Endothelial cell of umbilical vein (primary cell): ENCODE data around the gene NLGN1. TPM values are rescaled to one million over a fixed set of nuclear protein-coding genes. Genes with fewer than 3 reads are reported as not detected.

Experiments used
- BruUV-seq: library from RNA; stranded (reverse); fragments of 400-500 nt; replicated peaks from 2 replicates; lab custom pipeline; 2021; lab: Mats Ljungman, UMichigan
- CTCF ChIA-PET: fragments of 300-600, 350-600 bp; sonication (Branson Sonifier 250); formaldehyde crosslinking; loops from one replicate; lab custom pipeline; 2021; ENCODE audit warnings: antibody characterized with exemption, inconsistent platforms; lab: Charles Lee
- POLR2A ChIA-PET: fragments of 300-600, 350-600 bp; sonication (Branson Sonifier 250); formaldehyde crosslinking; loops from one replicate; lab custom pipeline; 2021; ENCODE audit warnings: antibody characterized with exemption, inconsistent platforms; lab: Charles Lee
- DNase-seq: peaks from one replicate; pipeline ENCODE4 v3.0.0-alpha.2; 2011; ENCODE audit warnings: low read depth, low spot score
- FAIRE-seq: peaks from 2 replicates; lab custom pipeline; 2011; peaks lifted over from hg19 to GRCh38; lab: Jason Lieb, UNC
- H2AFZ ChIP-seq: 2 replicates; pipeline ENCODE4 v1.6.0; 2012; ENCODE audit warnings: low read depth, low read length, control low read depth, inconsistent platforms
- H3K27ac ChIP-seq: 2 replicates; pipeline ENCODE4 v1.5.1; 2011; ENCODE audit warnings: low read depth, mild to moderate bottlenecking, control low read depth, low read length, moderate library complexity; ENCODE audit not compliant: insufficient read depth
- H3K27me3 ChIP-seq, 2 experiments: 2 replicates each; pipeline versions ENCODE4 v1.6.0 to v1.6.1; 2011; ENCODE audit warnings: low read length in 2 of 2, mixed read lengths in 1 of 2; ENCODE audit not compliant: control insufficient read depth in 2 of 2, insufficient read depth in 2 of 2
- H3K36me3 ChIP-seq, 2 experiments: 2 replicates in 1 of 2; 3 replicates in 1 of 2; pipeline ENCODE4 v1.5.1; 2011; ENCODE audit warnings: low read length in 2 of 2, mild to moderate bottlenecking in 1 of 2, moderate library complexity in 1 of 2; ENCODE audit not compliant: control insufficient read depth in 2 of 2, insufficient read depth in 2 of 2; ENCODE audit errors: extremely low read depth in 1 of 2
- H3K4me1 ChIP-seq: 3 replicates; pipeline ENCODE4 v1.5.1; 2011; ENCODE audit warnings: mild to moderate bottlenecking, low read length; ENCODE audit not compliant: control insufficient read depth, insufficient read depth; ENCODE audit errors: extremely low read depth
- H3K4me2 ChIP-seq: 2 replicates; pipeline ENCODE4 v1.6.1; 2011; ENCODE audit warnings: low read length, control low read depth, mixed read lengths; ENCODE audit not compliant: insufficient read depth
- H3K4me3 ChIP-seq, 3 experiments: fragments of 200-600 bp in 1 of 3; sonication (generic), shearing (Covaris generic) in 1 of 3; replicated peaks in 1 of 3; 2 replicates each; pipeline ENCODE4 v1.5.1; 2011 to 2016; ENCODE audit warnings: control low read depth in 3 of 3, low read length in 3 of 3, mild to moderate bottlenecking in 2 of 3, inconsistent platforms in 1 of 3, low read depth in 1 of 3, moderate library complexity in 1 of 3; ENCODE audit not compliant: insufficient read depth in 1 of 3
- H3K79me2 ChIP-seq: 2 replicates; pipeline ENCODE4 v1.6.0; 2012; ENCODE audit warnings: low read length, inconsistent platforms; ENCODE audit not compliant: control insufficient read depth, insufficient read depth
- H3K9ac ChIP-seq: replicated peaks from 2 replicates; pipeline ENCODE3; 2011; ENCODE audit warnings: low read length, control low read depth; ENCODE audit not compliant: insufficient read depth; ENCODE audit errors: extremely low read depth
- H3K9me1 ChIP-seq: replicated peaks from 3 replicates; pipeline ENCODE4 v1.6.0; 2011; ENCODE audit warnings: mild to moderate bottlenecking, low read length; ENCODE audit not compliant: control insufficient read depth, insufficient read depth; ENCODE audit errors: extremely low read depth
- H3K9me3 ChIP-seq: replicated peaks from 2 replicates; pipeline ENCODE4 v1.5.1; 2012; ENCODE audit warnings: low read length, inconsistent platforms; ENCODE audit not compliant: control insufficient read depth, insufficient read depth
- H4K20me1 ChIP-seq: replicated peaks from 2 replicates; pipeline ENCODE3; 2011; ENCODE audit warnings: mild to moderate bottlenecking, low read length; ENCODE audit not compliant: control insufficient read depth, insufficient read depth; ENCODE audit errors: extremely low read depth
- CTCF ChIP-seq, 2 donors: IDR thresholded peaks; 1 replicate in 1 of 2; 2 replicates in 1 of 2; pipeline ENCODE4 v1.5.1; 2011; ENCODE audit warnings: low read length in 2 of 2, mild to moderate bottlenecking in 2 of 2, moderate library complexity in 2 of 2, control low read depth in 1 of 2, inconsistent platforms in 1 of 2, low read depth in 1 of 2; ENCODE audit not compliant: insufficient read depth in 1 of 2; ENCODE audit errors: extremely low read depth in 1 of 2
- EZH2 ChIP-seq: IDR thresholded peaks from 2 replicates; pipeline ENCODE4 v1.6.1; 2012; ENCODE audit warnings: borderline replicate concordance, low read depth, mild to moderate bottlenecking, moderate library complexity, low read length, inconsistent platforms; ENCODE audit not compliant: severe bottlenecking
- FOS ChIP-seq: IDR thresholded peaks from 2 replicates; pipeline ENCODE4 v1.6.1; 2011; ENCODE audit warnings: mild to moderate bottlenecking, low read length, moderate library complexity, borderline replicate concordance; ENCODE audit not compliant: insufficient read depth
- GATA2 ChIP-seq: IDR thresholded peaks from 2 replicates; pipeline ENCODE4 v1.7.0; 2011; ENCODE audit warnings: low read depth, mild to moderate bottlenecking, moderate library complexity, mixed read lengths, low read length; ENCODE audit not compliant: insufficient read length, insufficient read depth
- JUN ChIP-seq: IDR thresholded peaks from 2 replicates; pipeline ENCODE4 v1.6.1; 2011; ENCODE audit warnings: borderline replicate concordance, low read depth; ENCODE audit not compliant: insufficient read length, insufficient read depth
- MAX ChIP-seq: IDR thresholded peaks from 2 replicates; pipeline ENCODE4 v1.6.1; 2011; ENCODE audit not compliant: insufficient read depth, insufficient read length
- MYC ChIP-seq: IDR thresholded peaks from one replicate; pipeline ENCODE4 v1.6.1; 2011; ENCODE audit warnings: mild to moderate bottlenecking, low read depth, low read length
- POLR2A ChIP-seq: IDR thresholded peaks from 2 replicates; pipeline ENCODE4 v1.6.1; 2012; ENCODE audit warnings: low read depth, mild to moderate bottlenecking, control low read depth, low read length
- POLR2AphosphoS5 ChIP-seq: IDR thresholded peaks from 2 replicates; pipeline ENCODE4 v1.6.1; 2012; ENCODE audit warnings: low read depth, mild to moderate bottlenecking, control low read depth, low read length, moderate library complexity; ENCODE audit not compliant: insufficient read depth
- dilution Hi-C: fragments of 300-500 bp; cut with MboI; formaldehyde crosslinking; loops from one replicate; pipeline ENCODE4 v1.15.0; 2019; ENCODE audit warnings: low sequenced_read_pairs; ENCODE audit not compliant: extremely low pct_ligation_motif_present
- intact Hi-C: fragments of 100-400 bp; cut with micrococcal nuclease; formaldehyde crosslinking; loops from one replicate; pipeline ENCODE4 v1.10.0; 2022
- polyA plus RNA-seq, 4 experiments: library from polyadenylated mRNA; depleted of rRNA in 3 of 4; stranded (reverse) in 3 of 4; unstranded in 1 of 4; fragments of >200 nt; gene quantifications; 2 replicates each; pipeline versions ENCODE4 v1.2.1 to v1.2.3, GENCODE V29; 2011 to 2012; ENCODE audit warnings: missing spikeins in 1 of 4
- total RNA-seq: library from RNA; stranded (reverse); gene quantifications from 2 replicates; pipeline ENCODE4 v1.2.3, GENCODE V29; 2021

The NLGN1 gene
- total and polyA plus RNA-seq, 2 donors (not counting 3 experiments of a cell fraction or from before 2014, with no cell fraction given) = 7.9 to 16.3 TPM

- no peak overlapping the region for H3K4me3 ChIP-seq
- TF ChIP-seq EZH2 = no peak
- TF ChIP-seq GATA2 = no peak
- peak; percentile 82 for TF ChIP-seq FOS
- TF ChIP-seq POLR2AphosphoS5 = peak; percentile 57
- TF ChIP-seq JUN = peak; percentile 18
- no peak for TF ChIP-seq POLR2A
- TF ChIP-seq MYC = no peak
- no peak for TF ChIP-seq CTCF (IDR thresholded peaks at IDR 0.05; ENCODE audit: extremely low read depth in 1 of 2, insufficient read depth in 1 of 2, low read depth in 1 of 2, low read length in 2 of 2)
- TF ChIP-seq MAX = no peak
- peak overlapping the region; percentile 44 for H2AFZ ChIP-seq
- H3K27ac ChIP-seq = peak overlapping the region; percentile 52
- DNase-seq = peak; percentile 61
- ChIA-PET POLR2A (no interaction called here), CTCF (interaction anchor here (0.6 to 1.5 kb wide), 3 partner anchors 11 to 160 kb away, joined by 3 to 8 read pairs (median 3); no protein-coding TSS in a partner anchor)
- no peaks in the 10 kb centered on the region for H3K79me2 ChIP-seq
- intact Hi-C loops = loop anchor here (2.0 to 5.0 kb wide), 2 partner anchors 146 to 305 kb away; no protein-coding TSS in a partner anchor
- peaks cover 21% of the 10 kb centered on the region for H3K4me1 ChIP-seq
- no peaks in the 10 kb centered on the region for H3K27me3 ChIP-seq
- no peaks in the 10 kb centered on the region for H4K20me1 ChIP-seq
- H3K4me2 ChIP-seq = peak overlapping the region; percentile 2
- BruUV-seq = no TSS peak
- no peaks in the 10 kb centered on the region for H3K9me3 ChIP-seq
- no peaks in the 10 kb centered on the region for H3K36me3 ChIP-seq
- dilution Hi-C loops = no loop called here
- peak; percentile 89 for FAIRE-seq
- no peak overlapping the region for H3K9ac ChIP-seq
- H3K9me1 ChIP-seq = no peaks in the 10 kb centered on the region
Measured at GRCh38 chr3:173892547-173892946, 495.0 kb downstream of the NLGN1 start.
